ENCODE measurements around the gene PUS1.
A peak's percentile ranks its signal among the peaks of the same experiment; 100 is the strongest.

PUS1 gene

GRCh38 chr12:131942671-131943070 lies 13.6 kb downstream of the PUS1 start:
- DNase-seq = no peak
- H4K8ac ChIP-seq (ENCODE audit: low read length) = no peak overlapping the region
- no peak overlapping the region for H3K14ac ChIP-seq (ENCODE audit: low read length in 2 of 2)
- no peaks in the 10 kb centered on the region for H3K27me3 ChIP-seq (ENCODE audit: control insufficient read depth in 1 of 2, insufficient read depth in 1 of 2, low read length in 2 of 2)
- H2BK120ac ChIP-seq (ENCODE audit: low read depth, low read length) = no peak overlapping the region
- H3K4ac ChIP-seq (ENCODE audit: low read depth in 1 of 2, low read length in 2 of 2) = no peak overlapping the region
- no peaks in the 10 kb centered on the region for H3K9me3 ChIP-seq (ENCODE audit: control insufficient read depth, low read length)
- no peak overlapping the region for H2BK15ac ChIP-seq (ENCODE audit: low read depth, poor library complexity, severe bottlenecking)
- peaks cover 5% of the 10 kb centered on the region for H3K4me1 ChIP-seq (ENCODE audit: control insufficient read depth, insufficient read depth, low read depth, low read length)
- no peak overlapping the region for H2AFZ ChIP-seq (ENCODE audit: low read depth, low read length)
- H2BK5ac ChIP-seq (ENCODE audit: low read depth, low read length, poor library complexity, severe bottlenecking) = no peak overlapping the region
- H3K23ac ChIP-seq (ENCODE audit: low read length in 2 of 2) = no peak overlapping the region
- H3K18ac ChIP-seq (ENCODE audit: low read depth in 1 of 2, low read length in 2 of 2) = no peak overlapping the region
- H3K9ac ChIP-seq (ENCODE audit: low read length) = no peak overlapping the region
- no peak overlapping the region for H2BK12ac ChIP-seq (ENCODE audit: low read length in 2 of 2)
- no peak overlapping the region for H3K4me2 ChIP-seq (ENCODE audit: low read length, poor library complexity, severe bottlenecking)
- H3K79me1 ChIP-seq (replicated peaks; ENCODE audit: low read length, poor library complexity, severe bottlenecking) = peaks cover 31% of the 10 kb centered on the region
- no peak overlapping the region for H3K27ac ChIP-seq (ENCODE audit: low read length, poor library complexity, severe bottlenecking)
- H4K91ac ChIP-seq (ENCODE audit: low read length) = no peak overlapping the region
- peaks cover 52 to 56% of the 10 kb centered on the region in 2 experiments for H3K36me3 ChIP-seq (ENCODE audit: control insufficient read depth in 1 of 2, insufficient read depth in 2 of 2, low read depth in 1 of 2, low read length in 2 of 2)
- 96% methylated on average over 12 of the region's 12 CpGs for WGBS
- no peak overlapping the region for H3K4me3 ChIP-seq (ENCODE audit: insufficient read depth in 1 of 2, low read depth in 1 of 2, low read length in 2 of 2)
- no peak overlapping the region for H2AK5ac ChIP-seq (ENCODE audit: low read length, severe bottlenecking)

- no peak for DNase-seq
- Histone ChIP-seq H2AFZ (ENCODE audit: low read depth, low read length) (no peak overlapping the region), H3K27ac (ENCODE audit: low read length, poor library complexity, severe bottlenecking) (no peak overlapping the region), H2BK5ac (ENCODE audit: low read depth, low read length, poor library complexity, severe bottlenecking) (no peak overlapping the region), H4K8ac (ENCODE audit: low read length) (no peak overlapping the region), H3K23ac (ENCODE audit: low read length in 2 of 2) (no peak overlapping the region), H3K9me3 (ENCODE audit: control insufficient read depth, low read length) (no peaks in the 10 kb centered on the region), H2AK5ac (ENCODE audit: low read length, severe bottlenecking) (no peak overlapping the region), H2BK15ac (ENCODE audit: low read depth, poor library complexity, severe bottlenecking) (no peak overlapping the region), H3K4me3 (ENCODE audit: insufficient read depth in 1 of 2, low read depth in 1 of 2, low read length in 2 of 2) (no peak overlapping the region), H3K9ac (ENCODE audit: low read length) (no peak overlapping the region), H3K27me3 (ENCODE audit: control insufficient read depth in 1 of 2, insufficient read depth in 1 of 2, low read length in 2 of 2) (no peaks in the 10 kb centered on the region), H4K91ac (ENCODE audit: low read length) (no peak overlapping the region), H2BK12ac (ENCODE audit: low read length in 2 of 2) (no peak overlapping the region), H3K4ac (ENCODE audit: low read depth in 1 of 2, low read length in 2 of 2) (no peak overlapping the region), H2BK120ac (ENCODE audit: low read depth, low read length) (no peak overlapping the region), H3K14ac (ENCODE audit: low read length in 2 of 2) (no peak overlapping the region), H3K36me3 (ENCODE audit: control insufficient read depth in 1 of 2, insufficient read depth in 2 of 2, low read depth in 1 of 2, low read length in 2 of 2) (peaks cover 52 to 55% of the 10 kb centered on the region in 2 experiments), H3K18ac (ENCODE audit: low read depth in 1 of 2, low read length in 2 of 2) (no peak overlapping the region), H3K4me1 (ENCODE audit: control insufficient read depth, insufficient read depth, low read depth, low read length) (peaks cover 5% of the 10 kb centered on the region), H3K79me1 (replicated peaks; ENCODE audit: low read length, poor library complexity, severe bottlenecking) (peaks cover 31% of the 10 kb centered on the region), H3K4me2 (ENCODE audit: low read length, poor library complexity, severe bottlenecking) (no peak overlapping the region)
- over 99% methylated on average over 7 of the region's 8 CpGs for WGBS
These were observed 14.3 kb downstream of the PUS1 start for GRCh38 chr12:131943389-131943788.

- H2BK15ac ChIP-seq (ENCODE audit: low read depth, poor library complexity, severe bottlenecking) = no peak overlapping the region
- no peak for DNase-seq
- no peak overlapping the region for H3K14ac ChIP-seq (ENCODE audit: low read length in 2 of 2)
- H3K27me3 ChIP-seq (ENCODE audit: control insufficient read depth in 1 of 2, insufficient read depth in 1 of 2, low read length in 2 of 2) = no peaks in the 10 kb centered on the region
- H3K4me1 ChIP-seq (ENCODE audit: control insufficient read depth, insufficient read depth, low read depth, low read length) = peaks cover 5% of the 10 kb centered on the region
- no peak overlapping the region for H3K4me3 ChIP-seq (ENCODE audit: insufficient read depth in 1 of 2, low read depth in 1 of 2, low read length in 2 of 2)
- 100% methylated on average over 10 of the region's 10 CpGs for WGBS
- H3K9me3 ChIP-seq (ENCODE audit: control insufficient read depth, low read length) = no peaks in the 10 kb centered on the region
- H3K23ac ChIP-seq (ENCODE audit: low read length in 2 of 2) = no peak overlapping the region
- no peak overlapping the region for H3K4ac ChIP-seq (ENCODE audit: low read depth in 1 of 2, low read length in 2 of 2)
- peaks cover 31% of the 10 kb centered on the region for H3K79me1 ChIP-seq (replicated peaks; ENCODE audit: low read length, poor library complexity, severe bottlenecking)
- H3K27ac ChIP-seq (ENCODE audit: low read length, poor library complexity, severe bottlenecking) = no peak overlapping the region
- H2AK5ac ChIP-seq (ENCODE audit: low read length, severe bottlenecking) = no peak overlapping the region
- H4K91ac ChIP-seq (ENCODE audit: low read length) = no peak overlapping the region
- no peak overlapping the region for H2BK120ac ChIP-seq (ENCODE audit: low read depth, low read length)
- H3K18ac ChIP-seq (ENCODE audit: low read depth in 1 of 2, low read length in 2 of 2) = no peak overlapping the region
- H2BK5ac ChIP-seq (ENCODE audit: low read depth, low read length, poor library complexity, severe bottlenecking) = no peak overlapping the region
- H2BK12ac ChIP-seq (ENCODE audit: low read length in 2 of 2) = no peak overlapping the region
- H2AFZ ChIP-seq (ENCODE audit: low read depth, low read length) = no peak overlapping the region
- H3K36me3 ChIP-seq (ENCODE audit: control insufficient read depth in 1 of 2, insufficient read depth in 2 of 2, low read depth in 1 of 2, low read length in 2 of 2) = peaks cover 50 to 54% of the 10 kb centered on the region in 2 experiments
- H3K9ac ChIP-seq (ENCODE audit: low read length) = no peak overlapping the region
- no peak overlapping the region for H3K4me2 ChIP-seq (ENCODE audit: low read length, poor library complexity, severe bottlenecking)
- H4K8ac ChIP-seq (ENCODE audit: low read length) = no peak overlapping the region
These were observed 14.8 kb downstream of the PUS1 start for GRCh38 chr12:131943876-131944275.

DNA sequence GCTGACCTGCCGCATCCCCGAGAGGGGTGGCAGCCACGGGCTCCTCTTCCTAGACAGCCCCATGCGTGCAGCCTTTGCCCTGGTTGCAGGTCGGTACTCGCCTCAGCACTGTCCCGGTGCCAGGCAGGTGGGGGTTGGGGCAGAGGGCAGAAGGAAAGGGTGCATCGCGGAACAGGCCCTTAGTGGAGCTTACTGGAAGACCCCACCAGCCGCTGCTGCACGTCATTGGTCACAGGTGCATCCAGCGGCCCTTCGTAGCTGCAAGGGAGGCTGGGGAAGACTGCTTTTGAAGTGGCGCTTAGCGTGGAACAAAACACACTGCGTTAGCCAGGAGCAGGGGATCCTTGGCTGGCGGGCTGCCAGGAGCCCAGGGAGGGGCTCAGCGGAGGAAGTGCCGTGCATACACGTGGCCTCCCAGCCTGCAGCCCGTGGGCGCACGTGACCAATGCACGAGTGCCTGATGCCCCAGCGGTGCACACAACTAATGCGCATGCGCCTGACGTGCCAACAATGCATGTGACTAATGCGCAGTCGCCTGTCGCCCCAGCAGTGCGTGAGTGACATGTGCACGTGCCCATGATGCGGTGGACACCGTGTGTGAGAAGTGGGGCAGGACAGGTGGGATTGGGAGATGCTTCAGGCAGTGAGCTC lies 15.7 kb downstream of the PUS1 start:
- H3K14ac ChIP-seq (ENCODE audit: low read length in 2 of 2) = no peak overlapping the region
- H2BK120ac ChIP-seq (ENCODE audit: low read depth, low read length) = no peak overlapping the region
- H3K4me2 ChIP-seq (ENCODE audit: low read length, poor library complexity, severe bottlenecking) = no peak overlapping the region
- no peak overlapping the region for H3K23ac ChIP-seq (ENCODE audit: low read length in 2 of 2)
- no peak overlapping the region for H4K8ac ChIP-seq (ENCODE audit: low read length)
- peaks cover 26% of the 10 kb centered on the region for H3K79me1 ChIP-seq (replicated peaks; ENCODE audit: low read length, poor library complexity, severe bottlenecking)
- no peak overlapping the region for H2BK12ac ChIP-seq (ENCODE audit: low read length in 2 of 2)
- H3K18ac ChIP-seq (ENCODE audit: low read depth in 1 of 2, low read length in 2 of 2) = no peak overlapping the region
- peaks cover 45 to 46% of the 10 kb centered on the region in 2 experiments for H3K36me3 ChIP-seq (ENCODE audit: control insufficient read depth in 1 of 2, insufficient read depth in 2 of 2, low read depth in 1 of 2, low read length in 2 of 2)
- H3K4me3 ChIP-seq (ENCODE audit: insufficient read depth in 1 of 2, low read depth in 1 of 2, low read length in 2 of 2) = no peak overlapping the region
- DNase-seq = no peak
- H2BK15ac ChIP-seq (ENCODE audit: low read depth, poor library complexity, severe bottlenecking) = no peak overlapping the region
- no peaks in the 10 kb centered on the region for H3K27me3 ChIP-seq (ENCODE audit: control insufficient read depth in 1 of 2, insufficient read depth in 1 of 2, low read length in 2 of 2)
- H4K91ac ChIP-seq (ENCODE audit: low read length) = peak overlapping the region; percentile 70
- H3K9ac ChIP-seq (ENCODE audit: low read length) = no peak overlapping the region
- peaks cover 9% of the 10 kb centered on the region for H3K4me1 ChIP-seq (ENCODE audit: control insufficient read depth, insufficient read depth, low read depth, low read length)
- H3K27ac ChIP-seq (ENCODE audit: low read length, poor library complexity, severe bottlenecking) = no peak overlapping the region
- H2AK5ac ChIP-seq (ENCODE audit: low read length, severe bottlenecking) = no peak overlapping the region
- no peaks in the 10 kb centered on the region for H3K9me3 ChIP-seq (ENCODE audit: control insufficient read depth, low read length)
- H3K4ac ChIP-seq (ENCODE audit: low read depth in 1 of 2, low read length in 2 of 2) = no peak overlapping the region
- no peak overlapping the region for H2BK5ac ChIP-seq (ENCODE audit: low read depth, low read length, poor library complexity, severe bottlenecking)
- 95% methylated on average over 35 of the region's 35 CpGs for WGBS
- H2AFZ ChIP-seq (ENCODE audit: low read depth, low read length) = no peak overlapping the region

Measured in mesenchymal stem cell (in vitro differentiated cells and primary cell).